GM23338 (cell line): ENCODE measurements around the gene CHCHD6. TPM values are rescaled to one million over a fixed set of nuclear protein-coding genes. Genes with fewer than 3 reads are reported as not detected.

Experiments
- ATAC-seq: fragments of 200-7000 bp; cut with Tn5 transposase; 3 replicates; pipeline ENCODE4 v1.9.1; 2020
- DNase-seq: peaks from one replicate; pipeline ENCODE4 v3.0.0-alpha.2; 2015; ENCODE audit warnings: low spot score
- H2AFZ ChIP-seq: fragments of 200-600 bp; sonication (generic); 2 replicates; pipeline ENCODE4 v1.8.0; 2016; ENCODE audit warnings: antibody characterized with exemption, mild to moderate bottlenecking, moderate library complexity
- H3F3A ChIP-seq: fragments of 200-600 bp; sonication (generic); replicated peaks from 2 replicates; pipeline ENCODE4 v1.8.0; 2017; ENCODE audit warnings: antibody characterized with exemption, mixed run types, low read depth
- H3K27ac ChIP-seq: fragments of 200-600 bp; sonication (generic); 2 replicates; pipeline ENCODE4 v1.6.1; 2016; ENCODE audit warnings: low read depth
- H3K27me3 ChIP-seq: fragments of 200-600 bp; sonication (generic); 2 replicates; pipeline ENCODE4 v1.8.0; 2016; ENCODE audit warnings: mild to moderate bottlenecking, mixed run types, moderate library complexity; ENCODE audit not compliant: insufficient read depth
- H3K36me3 ChIP-seq: fragments of 200-600 bp; sonication (generic); 2 replicates; pipeline ENCODE4 v1.8.0; 2016; ENCODE audit warnings: mild to moderate bottlenecking; ENCODE audit not compliant: insufficient read depth
- H3K4me1 ChIP-seq: fragments of 200-600 bp; sonication (generic); 2 replicates; pipeline ENCODE4 v1.8.0; 2016; ENCODE audit warnings: mild to moderate bottlenecking, moderate library complexity; ENCODE audit not compliant: insufficient read depth
- H3K4me2 ChIP-seq: fragments of 200-600 bp; sonication (generic); 2 replicates; pipeline ENCODE4 v1.7.1; 2017; ENCODE audit warnings: mixed run types
- H3K4me3 ChIP-seq: fragments of 200-600 bp; sonication (generic); 2 replicates; pipeline ENCODE4 v1.6.1; 2016; ENCODE audit warnings: mixed run types
- H3K79me2 ChIP-seq: fragments of 200-600 bp; sonication (generic); replicated peaks from 2 replicates; pipeline ENCODE4 v1.8.0; 2017; ENCODE audit warnings: mild to moderate bottlenecking; ENCODE audit not compliant: insufficient read depth
- H3K9me2 ChIP-seq: fragments of 200-600 bp; sonication (generic); 2 replicates; pipeline ENCODE4 v1.8.0; 2017; ENCODE audit not compliant: insufficient read depth
- H4K20me1 ChIP-seq: fragments of 200-600 bp; sonication (generic); replicated peaks from 2 replicates; pipeline ENCODE4 v1.8.0; 2017; ENCODE audit warnings: mild to moderate bottlenecking; ENCODE audit not compliant: insufficient read depth
- H3K27ac Mint-ChIP-seq: 2 replicates; pipeline ENCODE4 v1.8.0; 2020; ENCODE audit warnings: inconsistent platforms, mild to moderate bottlenecking, moderate library complexity, mixed read lengths
- H3K27me3 Mint-ChIP-seq: 3 replicates; pipeline ENCODE4 v1.8.0; 2022; ENCODE audit warnings: low read depth, mild to moderate bottlenecking, moderate library complexity, mixed read lengths, inconsistent platforms; ENCODE audit not compliant: insufficient read depth, poor library complexity
- H3K36me3 Mint-ChIP-seq: 3 replicates; pipeline ENCODE4 v1.8.0; 2021; ENCODE audit warnings: low read depth, mild to moderate bottlenecking, inconsistent platforms, moderate library complexity, mixed read lengths
- H3K4me1 Mint-ChIP-seq: 3 replicates; pipeline ENCODE4 v1.8.0; 2020; ENCODE audit warnings: mild to moderate bottlenecking, inconsistent platforms, mixed read lengths
- H3K4me3 Mint-ChIP-seq: 3 replicates; pipeline ENCODE4 v1.8.0; 2021; ENCODE audit warnings: moderate library complexity, mild to moderate bottlenecking, inconsistent platforms, mixed read lengths
- H3K9me3 Mint-ChIP-seq: 3 replicates; pipeline ENCODE4 v1.8.0; 2020; ENCODE audit warnings: moderate library complexity, mild to moderate bottlenecking, inconsistent platforms, mixed read lengths
- EZH2 ChIP-seq: fragments of 200-600 bp; sonication (generic); IDR thresholded peaks from one replicate; pipeline ENCODE4 v1.8.0; 2017; ENCODE audit warnings: antibody characterized with exemption, mild to moderate bottlenecking, low read depth; ENCODE audit not compliant: unreplicated experiment
- EZH2phosphoT487 ChIP-seq: fragments of 200-600 bp; sonication (generic); IDR thresholded peaks from one replicate; pipeline ENCODE4 v1.8.1; 2018; ENCODE audit warnings: antibody characterized with exemption; ENCODE audit not compliant: unreplicated experiment
- JUNB ChIP-seq: IDR thresholded peaks from one replicate; pipeline ENCODE4 v1.6.1; 2016; ENCODE audit warnings: antibody characterized with exemption; ENCODE audit not compliant: unreplicated experiment
- STAT1 ChIP-seq: IDR thresholded peaks from one replicate; pipeline ENCODE4 v1.6.1; 2016; ENCODE audit warnings: antibody characterized with exemption; ENCODE audit not compliant: unreplicated experiment
- ZNF331 ChIP-seq: fragments of 250-450 bp; sonication (Bioruptor Pico); IDR thresholded peaks from 2 replicates; pipeline ENCODE4 v1.5.0; 2020; ENCODE audit warnings: low read depth, mild to moderate bottlenecking, moderate library complexity
- polyA plus RNA-seq: library from polyadenylated mRNA; unstranded; fragments of >200 nt; fragmentation: Nextera tagmentation; extraction: Ambion mirVana; gene quantifications from 2 replicates; pipeline ENCODE4 v1.2.1, GENCODE V29; 2016
- total RNA-seq: library from RNA; depleted of rRNA; stranded (reverse); fragments of >200 nt; shearing (Covaris generic); gene quantifications from 2 replicates; pipeline ENCODE4 v1.2.3, GENCODE V29; 2014
- TF ChIP-seq, protein P1 (sequence below), 2 experiments: fragments of 200-600 bp in 1 of 2; sonication (generic) in 1 of 2; conservative IDR thresholded peaks; 2 replicates each; pipeline versions ENCODE4 v1.5.1 to v1.6.1; 2016 to 2017; ENCODE audit warnings: antibody characterized with exemption in 2 of 2, low read depth in 2 of 2, mild to moderate bottlenecking in 2 of 2, moderate library complexity in 1 of 2
- TF ChIP-seq, protein P2 (sequence below): fragments of 250-450 bp; sonication (Bioruptor Pico); IDR thresholded peaks from 2 replicates; pipeline ENCODE4 v1.5.0; 2020; ENCODE audit warnings: mild to moderate bottlenecking, moderate library complexity
- TF ChIP-seq, protein P3 (sequence below): IDR thresholded peaks from 2 replicates; pipeline ENCODE4 v1.6.1; 2016; ENCODE audit warnings: antibody characterized with exemption
- TF ChIP-seq, protein P4 (sequence below): IDR thresholded peaks from one replicate; pipeline ENCODE4 v1.6.1; 2018; ENCODE audit warnings: antibody characterized with exemption; ENCODE audit not compliant: unreplicated experiment

Gene CHCHD6
- total and polyA plus RNA-seq, 2 experiments from 2014 or later, result 28.8 to 43.0 TPM

DNA sequence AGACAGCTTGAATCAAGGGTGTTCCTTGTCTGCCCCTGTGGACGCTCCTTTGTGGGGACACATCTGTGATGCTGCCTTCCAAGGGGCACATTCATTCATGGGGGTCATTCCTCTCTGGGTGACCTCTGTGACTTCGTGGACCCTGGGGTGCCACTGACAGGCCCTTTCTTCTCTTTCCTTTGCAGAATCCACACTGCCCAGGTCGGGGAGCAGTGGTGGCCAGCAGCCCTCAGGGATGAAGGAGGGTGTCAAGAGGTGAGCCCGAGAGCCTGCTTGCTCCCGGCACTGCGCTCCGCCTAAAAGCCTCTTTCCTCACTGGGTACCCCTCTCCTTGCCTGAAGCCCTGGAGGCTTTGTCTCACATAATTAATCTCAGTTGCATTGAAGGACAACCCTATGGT is 26.3 kb downstream of the CHCHD6 start:
- ATAC-seq, result no peak
- Mint-ChIP-seq H3K27me3 (no peaks in the 10 kb centered on the region), H3K36me3 (peaks cover 17% of the 10 kb centered on the region), H3K4me3 (no peak overlapping the region), H3K4me1 (no peaks in the 10 kb centered on the region), H3K27ac (no peak overlapping the region), H3K9me3 (no peaks in the 10 kb centered on the region; the same call in 2 of the 3 replicates)
- Histone ChIP-seq H3K4me3 (no peak overlapping the region), H3K36me3 (peaks cover 5% of the 10 kb centered on the region; the same call in 1 of the 2 replicates), H3K9me2 (no peaks in the 10 kb centered on the region; the same call in 1 of the 2 replicates), H3K4me2 (no peak overlapping the region), H3F3A (no peaks in the 10 kb centered on the region), H3K79me2 (0 out of 2 replicates have a peak, but pooled peaks cover 3% of the 10 kb centered on the region), H3K4me1 (no peaks in the 10 kb centered on the region), H3K27ac (no peak overlapping the region), H3K27me3 (no peaks in the 10 kb centered on the region), H2AFZ (no peak overlapping the region), H4K20me1 (no peaks in the 10 kb centered on the region)
- TF ChIP-seq, protein P1, sequence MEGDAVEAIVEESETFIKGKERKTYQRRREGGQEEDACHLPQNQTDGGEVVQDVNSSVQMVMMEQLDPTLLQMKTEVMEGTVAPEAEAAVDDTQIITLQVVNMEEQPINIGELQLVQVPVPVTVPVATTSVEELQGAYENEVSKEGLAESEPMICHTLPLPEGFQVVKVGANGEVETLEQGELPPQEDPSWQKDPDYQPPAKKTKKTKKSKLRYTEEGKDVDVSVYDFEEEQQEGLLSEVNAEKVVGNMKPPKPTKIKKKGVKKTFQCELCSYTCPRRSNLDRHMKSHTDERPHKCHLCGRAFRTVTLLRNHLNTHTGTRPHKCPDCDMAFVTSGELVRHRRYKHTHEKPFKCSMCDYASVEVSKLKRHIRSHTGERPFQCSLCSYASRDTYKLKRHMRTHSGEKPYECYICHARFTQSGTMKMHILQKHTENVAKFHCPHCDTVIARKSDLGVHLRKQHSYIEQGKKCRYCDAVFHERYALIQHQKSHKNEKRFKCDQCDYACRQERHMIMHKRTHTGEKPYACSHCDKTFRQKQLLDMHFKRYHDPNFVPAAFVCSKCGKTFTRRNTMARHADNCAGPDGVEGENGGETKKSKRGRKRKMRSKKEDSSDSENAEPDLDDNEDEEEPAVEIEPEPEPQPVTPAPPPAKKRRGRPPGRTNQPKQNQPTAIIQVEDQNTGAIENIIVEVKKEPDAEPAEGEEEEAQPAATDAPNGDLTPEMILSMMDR (conservative IDR thresholded peaks at IDR 0.05; ENCODE audit: low read depth in 2 of 2), result no peak
- DNase-seq, result no peak

DNA sequence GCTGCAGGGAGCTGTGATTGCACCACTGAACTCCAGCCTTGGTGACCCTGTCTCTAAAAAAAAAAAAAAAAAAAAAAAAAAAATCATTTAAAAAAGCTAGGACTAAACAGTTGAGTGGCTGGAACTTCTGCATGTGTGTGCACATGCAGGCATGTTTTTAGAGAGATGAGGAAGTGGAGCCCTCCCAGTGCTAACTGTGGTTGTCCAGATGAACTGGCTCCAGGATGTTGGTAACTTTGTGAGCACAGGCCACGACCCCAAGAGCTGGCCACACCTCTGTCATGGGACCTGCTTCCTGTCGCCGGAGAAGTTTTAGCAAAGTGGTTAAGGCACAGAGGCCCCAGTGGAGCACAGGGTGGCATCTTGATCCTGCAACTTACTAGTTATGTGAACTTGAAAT is 27.0 kb downstream of the CHCHD6 start:
- H3K4me1 Mint-ChIP-seq, result no peaks in the 10 kb centered on the region
- no peaks in the 10 kb centered on the region for H3K27me3 Mint-ChIP-seq
- Histone ChIP-seq H3K36me3 (peaks cover 5% of the 10 kb centered on the region; the same call in 1 of the 2 replicates), H3K9me2 (no peaks in the 10 kb centered on the region), H3K4me2 (no peak overlapping the region), H3F3A (no peaks in the 10 kb centered on the region), H2AFZ (no peak overlapping the region), H3K27me3 (no peaks in the 10 kb centered on the region), H3K4me3 (no peak overlapping the region), H3K4me1 (no peaks in the 10 kb centered on the region), H3K27ac (no peak overlapping the region), H3K79me2 (no peaks in the 10 kb centered on the region), H4K20me1 (no peaks in the 10 kb centered on the region)
- no peak for ATAC-seq
- no peak for DNase-seq
- no peak overlapping the region for H3K27ac Mint-ChIP-seq
- H3K4me3 Mint-ChIP-seq, result no peak overlapping the region
- no peaks in the 10 kb centered on the region; the same call in 2 of the 3 replicates for H3K9me3 Mint-ChIP-seq
- peaks cover 10% of the 10 kb centered on the region for H3K36me3 Mint-ChIP-seq
- TF ChIP-seq, protein P2, sequence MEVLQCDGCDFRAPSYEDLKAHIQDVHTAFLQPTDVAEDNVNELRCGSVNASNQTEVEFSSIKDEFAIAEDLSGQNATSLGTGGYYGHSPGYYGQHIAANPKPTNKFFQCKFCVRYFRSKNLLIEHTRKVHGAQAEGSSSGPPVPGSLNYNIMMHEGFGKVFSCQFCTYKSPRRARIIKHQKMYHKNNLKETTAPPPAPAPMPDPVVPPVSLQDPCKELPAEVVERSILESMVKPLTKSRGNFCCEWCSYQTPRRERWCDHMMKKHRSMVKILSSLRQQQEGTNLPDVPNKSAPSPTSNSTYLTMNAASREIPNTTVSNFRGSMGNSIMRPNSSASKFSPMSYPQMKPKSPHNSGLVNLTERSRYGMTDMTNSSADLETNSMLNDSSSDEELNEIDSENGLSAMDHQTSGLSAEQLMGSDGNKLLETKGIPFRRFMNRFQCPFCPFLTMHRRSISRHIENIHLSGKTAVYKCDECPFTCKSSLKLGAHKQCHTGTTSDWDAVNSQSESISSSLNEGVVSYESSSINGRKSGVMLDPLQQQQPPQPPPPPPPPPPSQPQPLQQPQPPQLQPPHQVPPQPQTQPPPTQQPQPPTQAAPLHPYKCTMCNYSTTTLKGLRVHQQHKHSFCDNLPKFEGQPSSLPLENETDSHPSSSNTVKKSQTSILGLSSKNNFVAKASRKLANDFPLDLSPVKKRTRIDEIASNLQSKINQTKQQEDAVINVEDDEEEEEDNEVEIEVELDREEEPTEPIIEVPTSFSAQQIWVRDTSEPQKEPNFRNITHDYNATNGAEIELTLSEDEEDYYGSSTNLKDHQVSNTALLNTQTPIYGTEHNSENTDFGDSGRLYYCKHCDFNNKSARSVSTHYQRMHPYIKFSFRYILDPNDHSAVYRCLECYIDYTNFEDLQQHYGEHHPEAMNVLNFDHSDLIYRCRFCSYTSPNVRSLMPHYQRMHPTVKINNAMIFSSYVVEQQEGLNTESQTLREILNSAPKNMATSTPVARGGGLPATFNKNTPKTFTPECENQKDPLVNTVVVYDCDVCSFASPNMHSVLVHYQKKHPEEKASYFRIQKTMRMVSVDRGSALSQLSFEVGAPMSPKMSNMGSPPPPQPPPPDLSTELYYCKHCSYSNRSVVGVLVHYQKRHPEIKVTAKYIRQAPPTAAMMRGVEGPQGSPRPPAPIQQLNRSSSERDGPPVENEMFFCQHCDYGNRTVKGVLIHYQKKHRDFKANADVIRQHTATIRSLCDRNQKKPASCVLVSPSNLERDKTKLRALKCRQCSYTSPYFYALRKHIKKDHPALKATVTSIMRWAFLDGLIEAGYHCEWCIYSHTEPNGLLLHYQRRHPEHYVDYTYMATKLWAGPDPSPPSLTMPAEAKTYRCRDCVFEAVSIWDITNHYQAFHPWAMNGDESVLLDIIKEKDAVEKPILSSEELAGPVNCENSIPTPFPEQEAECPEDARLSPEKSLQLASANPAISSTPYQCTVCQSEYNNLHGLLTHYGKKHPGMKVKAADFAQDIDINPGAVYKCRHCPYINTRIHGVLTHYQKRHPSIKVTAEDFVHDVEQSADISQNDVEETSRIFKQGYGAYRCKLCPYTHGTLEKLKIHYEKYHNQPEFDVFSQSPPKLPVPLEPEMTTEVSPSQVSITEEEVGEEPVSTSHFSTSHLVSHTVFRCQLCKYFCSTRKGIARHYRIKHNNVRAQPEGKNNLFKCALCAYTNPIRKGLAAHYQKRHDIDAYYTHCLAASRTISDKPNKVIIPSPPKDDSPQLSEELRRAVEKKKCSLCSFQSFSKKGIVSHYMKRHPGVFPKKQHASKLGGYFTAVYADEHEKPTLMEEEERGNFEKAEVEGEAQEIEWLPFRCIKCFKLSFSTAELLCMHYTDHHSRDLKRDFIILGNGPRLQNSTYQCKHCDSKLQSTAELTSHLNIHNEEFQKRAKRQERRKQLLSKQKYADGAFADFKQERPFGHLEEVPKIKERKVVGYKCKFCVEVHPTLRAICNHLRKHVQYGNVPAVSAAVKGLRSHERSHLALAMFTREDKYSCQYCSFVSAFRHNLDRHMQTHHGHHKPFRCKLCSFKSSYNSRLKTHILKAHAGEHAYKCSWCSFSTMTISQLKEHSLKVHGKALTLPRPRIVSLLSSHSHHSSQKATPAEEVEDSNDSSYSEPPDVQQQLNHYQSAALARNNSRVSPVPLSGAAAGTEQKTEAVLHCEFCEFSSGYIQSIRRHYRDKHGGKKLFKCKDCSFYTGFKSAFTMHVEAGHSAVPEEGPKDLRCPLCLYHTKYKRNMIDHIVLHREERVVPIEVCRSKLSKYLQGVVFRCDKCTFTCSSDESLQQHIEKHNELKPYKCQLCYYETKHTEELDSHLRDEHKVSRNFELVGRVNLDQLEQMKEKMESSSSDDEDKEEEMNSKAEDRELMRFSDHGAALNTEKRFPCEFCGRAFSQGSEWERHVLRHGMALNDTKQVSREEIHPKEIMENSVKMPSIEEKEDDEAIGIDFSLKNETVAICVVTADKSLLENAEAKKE (CRISPR knock-in tag), result no peak
- TF ChIP-seq STAT1 (no peak), ZNF331 (no peak), EZH2 (no peak), JUNB (no peak), EZH2phosphoT487 (no peak)
- TF ChIP-seq, protein P3, sequence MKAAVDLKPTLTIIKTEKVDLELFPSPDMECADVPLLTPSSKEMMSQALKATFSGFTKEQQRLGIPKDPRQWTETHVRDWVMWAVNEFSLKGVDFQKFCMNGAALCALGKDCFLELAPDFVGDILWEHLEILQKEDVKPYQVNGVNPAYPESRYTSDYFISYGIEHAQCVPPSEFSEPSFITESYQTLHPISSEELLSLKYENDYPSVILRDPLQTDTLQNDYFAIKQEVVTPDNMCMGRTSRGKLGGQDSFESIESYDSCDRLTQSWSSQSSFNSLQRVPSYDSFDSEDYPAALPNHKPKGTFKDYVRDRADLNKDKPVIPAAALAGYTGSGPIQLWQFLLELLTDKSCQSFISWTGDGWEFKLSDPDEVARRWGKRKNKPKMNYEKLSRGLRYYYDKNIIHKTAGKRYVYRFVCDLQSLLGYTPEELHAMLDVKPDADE, result no peak
- TF ChIP-seq, protein P4, sequence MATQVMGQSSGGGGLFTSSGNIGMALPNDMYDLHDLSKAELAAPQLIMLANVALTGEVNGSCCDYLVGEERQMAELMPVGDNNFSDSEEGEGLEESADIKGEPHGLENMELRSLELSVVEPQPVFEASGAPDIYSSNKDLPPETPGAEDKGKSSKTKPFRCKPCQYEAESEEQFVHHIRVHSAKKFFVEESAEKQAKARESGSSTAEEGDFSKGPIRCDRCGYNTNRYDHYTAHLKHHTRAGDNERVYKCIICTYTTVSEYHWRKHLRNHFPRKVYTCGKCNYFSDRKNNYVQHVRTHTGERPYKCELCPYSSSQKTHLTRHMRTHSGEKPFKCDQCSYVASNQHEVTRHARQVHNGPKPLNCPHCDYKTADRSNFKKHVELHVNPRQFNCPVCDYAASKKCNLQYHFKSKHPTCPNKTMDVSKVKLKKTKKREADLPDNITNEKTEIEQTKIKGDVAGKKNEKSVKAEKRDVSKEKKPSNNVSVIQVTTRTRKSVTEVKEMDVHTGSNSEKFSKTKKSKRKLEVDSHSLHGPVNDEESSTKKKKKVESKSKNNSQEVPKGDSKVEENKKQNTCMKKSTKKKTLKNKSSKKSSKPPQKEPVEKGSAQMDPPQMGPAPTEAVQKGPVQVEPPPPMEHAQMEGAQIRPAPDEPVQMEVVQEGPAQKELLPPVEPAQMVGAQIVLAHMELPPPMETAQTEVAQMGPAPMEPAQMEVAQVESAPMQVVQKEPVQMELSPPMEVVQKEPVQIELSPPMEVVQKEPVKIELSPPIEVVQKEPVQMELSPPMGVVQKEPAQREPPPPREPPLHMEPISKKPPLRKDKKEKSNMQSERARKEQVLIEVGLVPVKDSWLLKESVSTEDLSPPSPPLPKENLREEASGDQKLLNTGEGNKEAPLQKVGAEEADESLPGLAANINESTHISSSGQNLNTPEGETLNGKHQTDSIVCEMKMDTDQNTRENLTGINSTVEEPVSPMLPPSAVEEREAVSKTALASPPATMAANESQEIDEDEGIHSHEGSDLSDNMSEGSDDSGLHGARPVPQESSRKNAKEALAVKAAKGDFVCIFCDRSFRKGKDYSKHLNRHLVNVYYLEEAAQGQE, result no peak
